Mucosa of rectum (tissue), 2 donors: ENCODE results near the gene PKNOX2.

Source experiments
- H3K27ac ChIP-seq, 2 donors: one replicate each; pipeline ENCODE4 v1.7.0; 2013; ENCODE audit warnings: inconsistent platforms in 2 of 2, low read depth in 2 of 2, low read length in 2 of 2
- H3K27me3 ChIP-seq, 2 donors: one replicate each; pipeline ENCODE4 v1.7.0; 2013; ENCODE audit warnings: low read length in 2 of 2; ENCODE audit not compliant: control insufficient read depth in 2 of 2, insufficient read depth in 2 of 2
- H3K36me3 ChIP-seq, 2 donors: one replicate each; pipeline ENCODE4 v1.7.0; 2013; ENCODE audit warnings: low read length in 2 of 2; ENCODE audit not compliant: control insufficient read depth in 2 of 2, insufficient read depth in 2 of 2
- H3K4me1 ChIP-seq, 2 donors: one replicate each; pipeline ENCODE4 v1.7.0; 2013; ENCODE audit warnings: low read length in 2 of 2, mild to moderate bottlenecking in 1 of 2; ENCODE audit not compliant: control insufficient read depth in 2 of 2, insufficient read depth in 2 of 2
- H3K4me3 ChIP-seq, 2 donors: one replicate each; pipeline ENCODE4 v1.7.0; 2013; ENCODE audit warnings: low read length in 2 of 2
- H3K9ac ChIP-seq, 2 donors: one replicate each; pipeline ENCODE4 v1.7.0; 2013; ENCODE audit warnings: low read length in 2 of 2, low read depth in 1 of 2, mild to moderate bottlenecking in 1 of 2
- H3K9me3 ChIP-seq, 2 donors: one replicate each; pipeline ENCODE4 v1.7.0; 2013; ENCODE audit warnings: low read length in 2 of 2; ENCODE audit not compliant: control insufficient read depth in 2 of 2
- donor health status: healthy.
- donor health status: Normal muscosa, but diverticular disease.

PKNOX2 gene

DNA sequence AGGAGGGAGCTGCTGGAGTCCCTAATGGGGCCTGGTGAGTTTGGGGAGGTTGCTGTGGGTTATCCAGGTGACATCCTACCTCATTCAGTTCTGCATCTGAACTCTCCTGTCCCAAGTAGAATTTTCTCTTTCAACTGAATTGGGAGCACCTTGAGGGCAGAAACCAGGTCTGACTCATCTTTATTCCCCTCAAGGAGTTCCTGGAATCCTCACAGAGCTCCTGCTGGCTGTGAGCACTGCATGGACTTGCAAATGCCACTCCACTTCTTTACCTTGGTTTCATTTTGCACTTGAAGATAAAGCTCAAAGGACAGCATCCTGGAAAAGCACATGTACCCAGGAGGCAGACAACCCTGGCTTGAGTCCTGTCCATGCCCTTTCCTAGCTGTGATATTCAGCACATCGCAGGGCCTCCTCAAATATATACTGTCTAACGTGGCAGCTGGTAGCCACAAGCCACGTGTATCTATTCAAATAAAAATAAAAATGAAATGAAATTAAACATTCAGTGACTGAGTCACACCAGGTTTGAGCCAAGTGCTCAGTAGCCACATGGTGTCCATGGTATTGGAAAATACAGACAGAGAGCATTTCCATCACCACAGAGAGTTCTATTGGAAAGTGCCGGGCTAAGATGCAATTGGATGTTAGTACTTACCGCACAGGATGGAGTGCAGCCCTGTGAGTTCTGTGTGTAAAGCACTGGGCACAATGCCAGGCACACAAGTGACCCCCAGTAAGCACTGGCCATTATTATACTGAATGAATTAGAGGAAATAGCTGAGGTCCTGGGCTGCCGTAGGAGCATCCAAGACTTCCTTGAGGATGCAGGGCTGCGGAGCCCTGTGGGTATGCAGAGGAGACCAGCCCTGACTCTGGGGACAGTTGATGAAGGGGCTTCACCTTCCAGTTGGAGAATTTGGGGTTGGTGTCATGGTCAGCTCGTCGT, 149.0 kb downstream of the PKNOX2 start:
- no peak overlapping the region for H3K4me3 ChIP-seq
- no peaks in the 10 kb centered on the region for H3K27me3 ChIP-seq
- no peaks in the 10 kb centered on the region for H3K36me3 ChIP-seq
- peaks cover 0 to 2% of the 10 kb centered on the region in 2 donors for H3K4me1 ChIP-seq
- no peaks in the 10 kb centered on the region for H3K9me3 ChIP-seq
- H3K27ac ChIP-seq, result no peak overlapping the region
- no peak overlapping the region for H3K9ac ChIP-seq

DNA sequence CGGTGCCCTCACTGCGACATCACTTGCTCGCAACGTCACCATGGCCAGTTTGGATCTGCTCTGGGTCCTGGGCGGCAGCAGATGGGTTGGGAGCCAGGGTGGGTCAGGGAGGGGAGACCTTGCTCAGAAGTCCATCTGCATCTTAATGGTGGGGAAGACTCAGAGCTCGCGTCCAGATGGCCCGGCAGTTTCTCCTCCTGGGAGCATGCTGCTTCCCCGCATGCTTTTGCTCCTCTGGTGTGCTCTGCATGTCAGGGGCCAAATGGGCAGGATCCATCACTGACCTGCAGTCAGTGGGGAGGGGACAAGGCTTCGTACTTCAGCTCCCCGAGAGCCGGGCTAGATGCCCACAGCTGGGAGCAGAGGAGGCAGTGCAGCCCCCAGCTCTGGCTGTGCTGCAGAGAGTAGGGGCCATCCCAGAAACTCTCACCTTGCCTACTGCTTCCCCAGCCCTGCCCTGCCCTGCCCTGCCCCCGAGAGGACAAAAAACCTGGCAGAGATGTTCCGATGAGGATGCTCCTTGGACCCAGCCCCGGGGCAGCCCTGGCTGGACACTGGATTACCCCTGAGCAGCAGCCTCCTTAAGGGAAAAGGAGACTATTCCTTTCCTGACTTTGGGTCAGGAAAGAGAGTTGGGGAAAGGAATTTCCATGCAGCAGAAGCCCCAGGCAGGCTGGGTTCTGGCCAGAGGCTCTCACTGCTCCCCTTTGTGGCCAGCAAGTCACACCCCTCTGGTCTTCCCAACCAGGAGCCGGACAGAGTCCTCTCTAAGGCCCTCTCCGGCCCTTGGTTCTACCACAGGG, 149.9 kb downstream of the PKNOX2 start:
- Histone ChIP-seq H3K4me3 (no peak overlapping the region), H3K9ac (no peak overlapping the region), H3K27me3 (no peaks in the 10 kb centered on the region), H3K36me3 (no peaks in the 10 kb centered on the region), H3K9me3 (no peaks in the 10 kb centered on the region), H3K4me1 (peaks cover 0 to 2% of the 10 kb centered on the region in 2 donors), H3K27ac (no peak overlapping the region)

DNA sequence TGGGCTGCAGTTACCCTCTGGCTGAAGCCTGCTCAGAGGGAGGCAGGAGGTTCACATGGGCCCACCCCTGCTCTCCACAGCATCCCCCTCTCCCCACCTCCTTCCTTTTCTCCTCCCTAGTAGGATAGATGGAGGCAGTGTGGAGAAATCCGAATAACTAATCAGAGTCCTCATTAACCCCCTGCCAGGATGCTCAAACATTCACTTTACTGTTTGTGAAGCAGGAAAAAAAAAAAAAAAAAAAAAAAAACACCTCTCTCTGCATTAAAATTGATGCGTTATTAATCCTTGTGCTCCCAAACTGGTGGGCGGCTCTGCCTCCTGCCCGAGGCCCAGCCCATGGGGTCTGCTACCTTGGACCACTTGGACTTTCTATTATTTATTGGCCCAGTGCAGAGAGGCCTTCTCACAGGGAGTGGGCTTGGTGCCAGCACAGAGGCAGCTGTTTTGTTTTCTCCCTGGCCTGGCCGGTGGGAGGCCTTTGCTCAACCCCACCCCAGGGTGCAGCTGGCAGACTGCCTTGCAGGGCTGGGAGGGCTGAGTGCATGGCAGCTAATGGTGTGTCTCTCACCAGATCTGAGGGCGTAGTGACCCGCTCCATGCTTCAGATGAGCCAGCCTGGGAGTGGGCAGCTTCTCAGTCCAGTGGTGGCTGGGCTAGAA, 150.7 kb downstream of the PKNOX2 start:
- no peak overlapping the region for H3K9ac ChIP-seq
- H3K36me3 ChIP-seq, result no peaks in the 10 kb centered on the region
- H3K4me3 ChIP-seq, result no peak overlapping the region
- H3K27ac ChIP-seq, result no peak overlapping the region
- H3K27me3 ChIP-seq, result no peaks in the 10 kb centered on the region
- no peaks in the 10 kb centered on the region for H3K9me3 ChIP-seq
- peaks cover 0 to 2% of the 10 kb centered on the region in 2 donors for H3K4me1 ChIP-seq

DNA sequence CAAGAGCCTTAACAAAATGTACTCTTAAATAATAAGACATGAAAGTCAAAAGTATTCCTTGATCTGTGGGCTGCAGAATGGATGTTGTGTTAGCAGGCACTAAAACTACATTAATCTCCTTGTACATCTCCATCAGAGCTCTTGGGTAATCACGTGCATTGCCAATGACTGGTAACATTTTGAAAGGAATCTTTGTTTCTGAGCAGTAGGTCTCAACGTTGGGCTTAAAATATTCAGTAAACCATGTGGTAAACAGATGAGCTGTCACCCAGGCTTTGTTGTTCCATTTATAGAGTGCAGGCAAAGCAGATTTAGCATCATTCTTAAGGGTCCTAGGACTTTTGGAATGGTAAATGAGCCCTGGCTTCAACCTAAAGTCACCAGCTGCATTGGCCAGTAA, 152.9 kb downstream of the PKNOX2 start:
- H3K4me1 ChIP-seq, result peaks cover 0 to 2% of the 10 kb centered on the region in 2 donors
- H3K27ac ChIP-seq, result no peak overlapping the region
- no peaks in the 10 kb centered on the region for H3K27me3 ChIP-seq
- no peaks in the 10 kb centered on the region for H3K9me3 ChIP-seq
- no peak overlapping the region for H3K4me3 ChIP-seq
- H3K36me3 ChIP-seq, result no peaks in the 10 kb centered on the region
- no peak overlapping the region for H3K9ac ChIP-seq

DNA sequence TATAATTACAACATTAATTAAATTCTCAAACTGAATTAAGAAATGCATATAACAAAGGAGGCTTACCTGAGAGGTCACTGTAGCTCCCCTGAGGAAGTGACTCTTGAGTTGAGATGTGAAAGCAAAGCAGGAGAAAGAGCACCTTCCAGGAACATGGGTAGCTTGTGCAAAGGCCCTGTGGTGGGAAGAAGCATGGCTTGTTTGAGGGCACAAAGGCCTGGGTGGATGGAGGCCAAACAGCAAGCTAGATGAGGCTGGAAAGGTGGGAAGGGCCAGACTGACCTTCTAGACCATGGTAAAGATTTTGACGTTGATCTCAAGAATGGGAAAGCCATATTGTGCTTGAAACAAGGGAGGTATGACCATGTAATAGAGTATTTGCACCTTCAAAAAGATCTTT, 155.1 kb downstream of the PKNOX2 start:
- Histone ChIP-seq H3K27me3 (no peaks in the 10 kb centered on the region), H3K27ac (no peak overlapping the region), H3K9ac (no peak overlapping the region), H3K4me1 (peaks cover 0 to 2% of the 10 kb centered on the region in 2 donors), H3K9me3 (no peaks in the 10 kb centered on the region), H3K4me3 (no peak overlapping the region), H3K36me3 (no peaks in the 10 kb centered on the region)

DNA sequence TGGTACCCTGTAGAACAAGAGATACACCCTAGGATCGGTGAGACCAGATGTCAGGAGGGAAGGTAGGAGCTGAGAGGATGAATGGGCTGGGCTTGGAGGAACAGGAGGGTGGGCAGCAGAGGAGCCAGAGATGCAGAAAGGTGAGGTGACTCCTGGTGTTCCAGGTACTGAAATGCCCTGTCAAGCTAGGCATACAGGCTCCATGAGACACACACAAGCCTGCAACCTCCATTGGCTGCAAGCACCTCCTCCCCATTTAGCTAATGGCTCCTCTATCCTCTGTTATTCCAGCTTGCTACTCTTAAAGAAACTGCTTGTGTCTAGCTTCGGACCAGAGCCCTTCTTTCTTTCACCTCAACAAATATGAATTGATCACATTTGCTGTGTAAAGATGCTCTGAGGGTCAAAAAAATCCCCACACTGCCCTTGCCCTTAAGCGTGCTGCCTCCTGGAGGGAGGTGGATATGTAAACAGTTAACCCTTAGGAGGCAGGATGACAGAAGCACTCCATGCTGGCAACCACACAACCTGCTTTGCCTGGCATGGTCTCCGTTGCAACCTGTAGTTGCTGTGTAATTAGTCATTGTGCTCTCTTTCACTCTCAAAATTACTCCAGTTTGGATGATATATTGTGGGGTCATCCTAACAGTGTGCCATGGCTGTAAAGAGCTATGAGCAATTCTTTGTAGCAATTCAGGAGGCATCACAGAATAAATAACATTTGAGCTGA, 156.0 kb downstream of the PKNOX2 start:
- Histone ChIP-seq H3K4me1 (no peaks in the 10 kb centered on the region), H3K9me3 (no peaks in the 10 kb centered on the region), H3K36me3 (no peaks in the 10 kb centered on the region), H3K27me3 (no peaks in the 10 kb centered on the region), H3K27ac (no peak overlapping the region), H3K4me3 (no peak overlapping the region), H3K9ac (no peak overlapping the region)

DNA sequence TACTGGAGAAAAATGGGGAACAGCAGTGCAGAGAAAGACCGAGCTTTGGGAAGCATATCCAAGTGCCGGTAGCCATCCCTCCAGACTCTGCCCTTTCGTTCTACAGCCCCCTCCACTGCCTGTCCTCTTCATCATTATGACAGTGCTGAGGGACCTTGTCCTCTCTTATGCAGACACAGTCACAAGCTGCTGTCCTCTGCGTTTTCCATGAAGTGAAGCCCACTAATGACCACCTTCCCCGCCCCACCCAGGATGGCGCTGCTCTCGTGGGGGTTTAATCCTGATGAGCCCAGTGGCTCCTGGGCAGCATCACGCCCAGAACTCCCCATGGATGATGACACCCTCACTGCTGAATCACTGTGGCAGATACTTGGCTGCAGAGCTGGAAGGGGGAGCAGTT, 157.7 kb downstream of the PKNOX2 start:
- H3K4me1 ChIP-seq, result no peaks in the 10 kb centered on the region
- no peaks in the 10 kb centered on the region for H3K36me3 ChIP-seq
- H3K9ac ChIP-seq, result no peak overlapping the region
- peaks cover 0 to 2% of the 10 kb centered on the region in 2 donors for H3K27me3 ChIP-seq
- no peaks in the 10 kb centered on the region for H3K9me3 ChIP-seq
- H3K4me3 ChIP-seq, result no peak overlapping the region
- H3K27ac ChIP-seq, result no peak overlapping the region

DNA sequence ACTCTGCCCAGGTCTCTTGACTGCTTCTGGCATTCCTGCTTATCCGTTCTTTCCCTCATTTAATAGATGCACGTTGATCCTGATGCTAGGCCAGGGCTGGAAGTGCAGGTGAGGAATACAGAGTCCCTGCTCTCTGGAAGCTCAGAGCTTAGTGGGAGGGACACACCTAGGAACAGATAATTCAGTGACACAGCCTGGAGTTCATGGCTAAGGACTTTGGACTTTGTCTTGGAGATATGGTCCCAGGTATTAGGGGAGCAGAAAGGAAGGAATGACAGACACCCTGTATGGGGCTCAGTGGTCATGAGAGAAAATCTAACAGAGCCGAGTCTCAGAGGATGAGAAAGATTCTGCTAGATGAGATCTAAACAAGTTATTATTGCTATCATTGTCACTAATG, 160.6 kb downstream of the PKNOX2 start:
- no peak overlapping the region for H3K4me3 ChIP-seq
- H3K9ac ChIP-seq, result no peak overlapping the region
- H3K27ac ChIP-seq, result no peak overlapping the region
- H3K27me3 ChIP-seq, result peaks cover 0 to 2% of the 10 kb centered on the region in 2 donors
- H3K4me1 ChIP-seq, result no peaks in the 10 kb centered on the region
- H3K36me3 ChIP-seq, result no peaks in the 10 kb centered on the region
- no peaks in the 10 kb centered on the region for H3K9me3 ChIP-seq

DNA sequence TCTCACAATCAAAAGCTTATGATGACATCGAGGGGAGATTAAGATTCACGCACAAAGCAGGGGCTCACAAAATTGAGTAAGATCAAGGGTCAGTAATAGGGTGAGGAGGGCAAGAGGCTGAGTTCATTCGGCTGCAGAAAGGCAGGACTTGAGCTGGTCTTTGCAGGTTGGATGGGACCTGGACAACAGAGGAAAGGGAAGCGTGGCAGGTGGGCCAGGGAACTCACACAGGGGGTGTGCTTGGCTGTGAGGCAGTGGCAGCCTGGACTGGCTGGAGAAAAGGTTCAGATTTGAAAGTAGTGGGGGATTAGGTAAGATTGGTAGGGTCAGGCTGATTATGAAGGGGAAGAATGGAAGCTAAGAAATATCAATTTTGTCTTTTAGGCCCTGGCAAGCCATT, 161.6 kb downstream of the PKNOX2 start:
- Histone ChIP-seq H3K27me3 (peaks cover 0 to 2% of the 10 kb centered on the region in 2 donors), H3K9me3 (no peaks in the 10 kb centered on the region), H3K4me1 (no peaks in the 10 kb centered on the region), H3K4me3 (no peak overlapping the region), H3K36me3 (no peaks in the 10 kb centered on the region), H3K9ac (no peak overlapping the region), H3K27ac (no peak overlapping the region)
